ENCODE measurements around the gene ZNF428. TPM values are rescaled to one million over a fixed set of nuclear protein-coding genes. Genes with fewer than 3 reads are reported as not detected.

The ZNF428 gene
- total and polyA plus RNA-seq, 10 donors = 19.9 to 54.7 (median 27.7) TPM

DNA sequence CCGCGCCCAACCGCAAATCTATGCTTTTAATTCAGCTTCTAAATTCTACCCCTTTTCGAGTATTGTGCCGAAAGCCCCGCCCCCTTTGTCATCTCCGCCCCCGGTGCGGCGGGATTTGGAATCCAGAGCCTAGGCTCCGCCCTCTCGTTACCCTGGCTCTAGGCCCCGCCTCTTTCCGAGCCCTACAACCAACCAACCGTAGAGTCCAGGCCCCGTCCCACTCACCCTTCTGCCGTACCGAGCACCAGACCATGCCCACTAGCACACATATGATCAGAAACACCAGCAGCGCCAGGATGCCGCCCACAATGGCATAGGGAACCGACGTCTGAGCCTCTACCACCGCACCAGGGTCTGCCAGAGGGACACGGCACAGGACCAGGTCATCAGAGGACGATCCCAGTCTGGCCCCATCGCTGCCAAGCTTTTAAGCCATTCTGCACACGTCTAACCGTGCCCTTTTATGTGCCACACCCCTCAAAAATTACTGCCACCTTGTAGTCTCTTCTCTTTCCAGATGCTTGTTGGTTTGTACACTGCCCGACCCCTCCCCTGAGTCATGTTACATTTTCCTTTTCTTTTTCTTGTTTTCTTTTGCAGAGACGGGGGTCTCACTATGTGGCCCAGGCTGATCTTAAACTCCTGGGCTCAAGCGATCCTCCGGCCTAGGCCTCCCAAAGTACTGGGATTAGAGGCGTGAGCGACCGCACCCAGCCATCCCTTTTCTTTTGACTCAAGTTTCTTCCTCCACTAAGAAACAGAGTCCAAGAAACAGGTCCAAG lies 4.7 kb upstream of the ZNF428 start:
- H3K9me3 ChIP-seq = no peaks in the 10 kb centered on the region
- H3K4me3 ChIP-seq = no peak overlapping the region
- no peak for DNase-seq
- intact Hi-C loops (cut with DNase I; ENCODE audit: low total_unique reads) = no loop called here
- peaks cover 0 to 21% (median 0%) of the 10 kb centered on the region in 7 donors for H3K27me3 ChIP-seq (replicated peaks in 1 of 7)
- peaks cover 4 to 28% (median 18%) of the 10 kb centered on the region in 6 donors for H3K4me1 ChIP-seq
- 86 to 91% (median 87%) methylated on average over 35 of the region's 35 CpGs for WGBS, 5 donors
- H3K27ac ChIP-seq = no peak overlapping the region
- TF ChIP-seq, protein P1, sequence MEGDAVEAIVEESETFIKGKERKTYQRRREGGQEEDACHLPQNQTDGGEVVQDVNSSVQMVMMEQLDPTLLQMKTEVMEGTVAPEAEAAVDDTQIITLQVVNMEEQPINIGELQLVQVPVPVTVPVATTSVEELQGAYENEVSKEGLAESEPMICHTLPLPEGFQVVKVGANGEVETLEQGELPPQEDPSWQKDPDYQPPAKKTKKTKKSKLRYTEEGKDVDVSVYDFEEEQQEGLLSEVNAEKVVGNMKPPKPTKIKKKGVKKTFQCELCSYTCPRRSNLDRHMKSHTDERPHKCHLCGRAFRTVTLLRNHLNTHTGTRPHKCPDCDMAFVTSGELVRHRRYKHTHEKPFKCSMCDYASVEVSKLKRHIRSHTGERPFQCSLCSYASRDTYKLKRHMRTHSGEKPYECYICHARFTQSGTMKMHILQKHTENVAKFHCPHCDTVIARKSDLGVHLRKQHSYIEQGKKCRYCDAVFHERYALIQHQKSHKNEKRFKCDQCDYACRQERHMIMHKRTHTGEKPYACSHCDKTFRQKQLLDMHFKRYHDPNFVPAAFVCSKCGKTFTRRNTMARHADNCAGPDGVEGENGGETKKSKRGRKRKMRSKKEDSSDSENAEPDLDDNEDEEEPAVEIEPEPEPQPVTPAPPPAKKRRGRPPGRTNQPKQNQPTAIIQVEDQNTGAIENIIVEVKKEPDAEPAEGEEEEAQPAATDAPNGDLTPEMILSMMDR (IDR thresholded peaks at IDR 0.05 in 8 of 11, conservative IDR thresholded peaks at IDR 0.05 in 3 of 11) = no peak
- TF ChIP-seq POLR2AphosphoS5 (IDR thresholded peaks at IDR 0.05) (no peak), POLR2A (IDR thresholded peaks at IDR 0.05) (no peak)
- no peaks in the 10 kb centered on the region for H3K36me3 ChIP-seq

DNA sequence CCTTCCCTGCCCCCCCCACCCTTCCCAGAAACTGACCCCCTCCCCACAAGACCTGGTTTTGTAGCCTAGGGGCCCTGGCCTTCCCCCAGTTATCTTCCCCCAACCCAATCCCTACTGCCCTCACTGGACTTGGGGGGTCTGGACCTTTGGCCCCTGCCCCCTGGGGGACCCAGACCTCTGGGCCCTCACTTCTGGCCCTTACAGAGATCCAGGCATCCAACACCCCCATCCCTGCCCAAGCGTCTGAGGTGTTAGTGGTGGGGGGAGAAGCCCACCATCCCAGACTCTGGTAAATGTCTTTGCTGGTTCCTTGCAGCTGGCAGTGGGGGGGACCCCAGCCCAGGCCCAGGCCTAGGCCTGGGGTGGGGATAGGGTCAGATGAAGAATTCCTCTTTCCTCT lies 3.5 kb upstream of the ZNF428 start:
- H3K9me3 ChIP-seq = no peaks in the 10 kb centered on the region
- H3K4me3 ChIP-seq = no peak overlapping the region
- no peak for DNase-seq
- H3K36me3 ChIP-seq = no peaks in the 10 kb centered on the region
- H3K27ac ChIP-seq = no peak overlapping the region
- 80 to 100% (median 83%) methylated on average over 1 of the region's 1 CpG for WGBS, 5 donors
- H3K27me3 ChIP-seq (replicated peaks in 1 of 7) = peaks cover 0 to 21% (median 0%) of the 10 kb centered on the region in 7 donors
- no peak for TF ChIP-seq POLR2AphosphoS5 (IDR thresholded peaks at IDR 0.05)
- peaks cover 4 to 38% (median 21%) of the 10 kb centered on the region in 6 donors for H3K4me1 ChIP-seq
- intact Hi-C loops (cut with DNase I; ENCODE audit: low total_unique reads) = no loop called here

DNA sequence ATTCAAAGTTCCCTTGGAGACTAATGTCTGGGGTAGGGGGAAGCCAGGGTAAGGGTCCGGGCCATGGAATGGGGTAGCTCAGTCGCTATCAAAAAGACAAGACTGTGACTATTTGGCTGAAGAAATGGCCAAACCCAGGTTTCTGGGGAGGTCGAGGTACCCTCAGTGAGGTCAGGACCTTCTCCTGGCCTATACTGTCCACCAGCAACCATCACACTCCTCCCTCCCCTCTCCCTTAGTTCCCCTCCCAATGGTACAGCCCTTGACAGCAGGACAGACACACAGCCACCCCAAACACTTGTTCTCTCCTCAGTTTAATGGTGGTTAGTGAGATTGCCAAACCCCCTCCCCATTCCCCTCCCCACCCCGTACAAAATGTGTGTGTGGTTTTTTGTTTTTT lies 2.6 kb upstream of the ZNF428 start:
- no peak overlapping the region for H3K27ac ChIP-seq
- H3K9me3 ChIP-seq = no peaks in the 10 kb centered on the region
- H3K36me3 ChIP-seq = no peaks in the 10 kb centered on the region
- peaks cover 4 to 45% (median 21%) of the 10 kb centered on the region in 6 donors for H3K4me1 ChIP-seq
- intact Hi-C loops (cut with DNase I; ENCODE audit: low total_unique reads) = no loop called here
- 57 to 91% (median 82%) methylated on average over 4 of the region's 4 CpGs for WGBS, 5 donors
- no peak for DNase-seq
- TF ChIP-seq POLR2AphosphoS5 (IDR thresholded peaks at IDR 0.05) (no peak), POLR2A (IDR thresholded peaks at IDR 0.05) (no peak)
- TF ChIP-seq, protein P1 (IDR thresholded peaks at IDR 0.05 in 8 of 11, conservative IDR thresholded peaks at IDR 0.05 in 3 of 11) = no peak
- peaks cover 0 to 17% (median 0%) of the 10 kb centered on the region in 7 donors for H3K27me3 ChIP-seq (replicated peaks in 1 of 7)
- H3K4me3 ChIP-seq = no peak overlapping the region

DNA sequence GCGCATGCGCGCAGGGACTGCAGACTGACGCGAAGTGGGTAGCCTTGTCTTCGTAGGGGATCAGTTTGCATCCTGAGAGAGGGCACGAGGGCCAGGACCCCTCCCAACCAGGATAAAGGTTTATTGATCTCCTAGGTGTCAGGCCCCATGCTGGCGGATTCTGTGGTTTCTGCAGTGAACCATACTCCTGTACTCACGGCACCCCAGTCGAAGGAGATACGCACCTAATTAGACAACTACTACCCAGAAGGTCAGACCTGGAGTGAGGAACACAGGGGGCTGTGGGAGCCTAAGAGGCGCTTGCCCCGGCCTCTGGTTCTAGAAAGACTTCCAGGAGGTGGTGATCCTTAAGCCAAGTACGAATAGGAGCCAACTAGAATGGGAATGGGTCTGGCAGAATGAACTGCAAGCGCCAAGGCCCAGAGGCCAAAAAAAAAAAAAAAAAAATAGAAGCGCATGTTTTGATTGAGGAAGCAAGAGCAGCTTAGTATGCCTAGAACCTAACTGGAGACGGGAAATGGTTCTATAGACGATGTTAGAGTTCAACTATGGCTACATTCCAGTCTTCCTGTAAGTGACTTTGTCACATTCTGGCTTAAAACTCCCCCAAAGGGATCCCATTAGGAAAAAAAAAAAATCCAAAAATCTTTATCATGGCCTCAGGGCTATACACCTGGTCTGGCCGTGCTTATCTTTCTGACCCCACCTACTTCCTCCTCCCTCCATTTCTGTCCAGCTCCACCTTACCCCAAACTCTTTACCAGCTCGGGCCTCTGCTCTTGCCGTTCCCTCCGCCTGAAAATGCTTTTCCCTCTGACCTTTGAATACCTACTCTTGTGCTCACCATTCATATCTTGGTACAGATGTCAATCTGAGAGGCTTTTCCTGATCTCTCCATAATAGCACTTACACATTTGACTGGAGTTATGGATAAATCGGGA lies 902 bp upstream of the ZNF428 start:
- TF ChIP-seq POLR2A (IDR thresholded peaks at IDR 0.05) = no peak
- TF ChIP-seq, protein P1 (IDR thresholded peaks at IDR 0.05 in 8 of 11, conservative IDR thresholded peaks at IDR 0.05 in 3 of 11) = no peak
- TF ChIP-seq POLR2AphosphoS5 (IDR thresholded peaks at IDR 0.05) = no peak
- no peaks in the 10 kb centered on the region for H3K27me3 ChIP-seq (replicated peaks in 1 of 7)
- peak overlapping the region; percentile 80 to 96 (median 94) for H3K27ac ChIP-seq
- WGBS, 5 donors = 42 to 60% (median 48%) methylated on average over 20 to 23 of the region's 23 CpGs
- H3K9me3 ChIP-seq = no peaks in the 10 kb centered on the region
- no peak for DNase-seq
- intact Hi-C loops (cut with DNase I; ENCODE audit: low total_unique reads) = no loop called here
- peak overlapping the region; percentile 56 to 93 (median 78) for H3K4me3 ChIP-seq
- no peaks in the 10 kb centered on the region for H3K36me3 ChIP-seq
- H3K4me1 ChIP-seq = peaks cover 4 to 60% (median 25%) of the 10 kb centered on the region in 6 donors

All from spleen (tissue), 11 donors.